Transverse colon (tissue), 4 donors: Measurements from ENCODE around the gene CDKN2AIP. TPM values are rescaled to one million over a fixed set of nuclear protein-coding genes. Genes with fewer than 3 reads are reported as not detected.

Source experiments
- DNase-seq: peaks from one replicate; pipeline ENCODE4 v3.0.0-alpha.2; 2019
- H3K27ac ChIP-seq, 4 donors: fragments of 200-600 bp; sonication (generic); 2 replicates each; pipeline ENCODE4 v1.5.1; 2016 to 2018; ENCODE audit warnings: inconsistent platforms in 4 of 4
- H3K27me3 ChIP-seq: fragments of 200-600 bp; sonication (generic); 2 replicates; pipeline ENCODE4 v1.5.1; 2017; ENCODE audit warnings: inconsistent platforms
- H3K36me3 ChIP-seq, 4 donors: fragments of 200-600 bp; sonication (generic); 2 replicates each; pipeline ENCODE4 v1.5.1; 2017 to 2019; ENCODE audit warnings: inconsistent platforms in 4 of 4
- H3K4me1 ChIP-seq, 4 donors: fragments of 200-600 bp; sonication (generic); 2 replicates each; pipeline ENCODE4 v1.5.1; 2017 to 2020; ENCODE audit warnings: inconsistent platforms in 4 of 4
- H3K4me3 ChIP-seq, 4 donors: fragments of 200-600 bp; sonication (generic); 1 replicate in 1 of 4; 2 replicates in 3 of 4; pipeline versions ENCODE4 v1.5.1 to v1.6.1; 2017 to 2019; ENCODE audit warnings: inconsistent platforms in 4 of 4
- H3K9me3 ChIP-seq, 2 donors: fragments of 200-600 bp; sonication (generic); 2 replicates each; pipeline ENCODE4 v1.5.1; 2017 to 2019; ENCODE audit warnings: inconsistent platforms in 2 of 2
- CTCF ChIP-seq, 5 experiments: fragments of 200-600 bp in 3 of 5; fragments of 450-650 bp in 2 of 5; sonication (generic) in 3 of 5; IDR thresholded peaks; 1 replicate in 2 of 5; 2 replicates in 3 of 5; pipeline ENCODE4 v1.5.1; 2016 to 2017; ENCODE audit warnings: antibody characterized with exemption in 5 of 5, inconsistent platforms in 3 of 5, mild to moderate bottlenecking in 2 of 5, moderate library complexity in 1 of 5
- EP300 ChIP-seq: sonication (generic); formaldehyde crosslinking; IDR thresholded peaks from one replicate; pipeline ENCODE4 v1.6.1; 2017; ENCODE audit warnings: antibody characterized with exemption, low read depth
- POLR2A ChIP-seq: fragments of 450-650 bp; IDR thresholded peaks from one replicate; pipeline ENCODE4 v1.6.1; 2016; ENCODE audit warnings: antibody characterized with exemption, mild to moderate bottlenecking, moderate library complexity
- POLR2AphosphoS5 ChIP-seq, 3 donors: sonication (generic); formaldehyde crosslinking; IDR thresholded peaks; one replicate each; pipeline ENCODE4 v1.6.1; 2016; ENCODE audit warnings: antibody characterized with exemption in 3 of 3
- WGBS, 2 donors: methylation state at CpG; one replicate each; pipeline ENCODE4 v1.1.5; 2018; ENCODE audit warnings: low coverage in 1 of 2; 5-methylcytosine and 5-hydroxymethylcytosine counted together
- in situ Hi-C, 4 donors: fragments of 200-750 bp; cut with MboI; loops; one replicate each; pipeline versions ENCODE4 v1.15.0 to v1.15.1; 2017; ENCODE audit warnings: low sequenced_read_pairs in 3 of 4, low pct_ligation_motif_present in 1 of 4, low pct_unique_long_range_greater_than_20kb in 1 of 4
- intact Hi-C: fragments of 100-400 bp; cut with DNase I; formaldehyde crosslinking; loops from one replicate; pipeline ENCODE4 v1.15.1; 2023; ENCODE audit warnings: low total_unique reads
- total RNA-seq, 4 donors: library from RNA; depleted of rRNA; stranded (reverse); fragments of >200 nt; gene quantifications; one replicate each; pipeline ENCODE4 v1.1.0, GENCODE V29; 2016

CDKN2AIP gene
- total RNA-seq, 4 donors from 2014 or later: 13.9 to 26.2 (median 24.7) TPM

- Histone ChIP-seq H3K27me3 (no peaks in the 10 kb centered on the region), H3K27ac (no peak overlapping the region), H3K4me1 (peaks cover 28 to 44% (median 30%) of the 10 kb centered on the region in 4 donors), H3K4me3 (no peak overlapping the region), H3K9me3 (no peaks in the 10 kb centered on the region), H3K36me3 (peaks cover 0 to 47% (median 11%) of the 10 kb centered on the region in 4 donors)
- intact Hi-C loops: no loop called here
- WGBS, 2 donors: 80 to 92% methylated on average over 5 of the region's 5 CpGs
- TF ChIP-seq EP300 (no peak), POLR2A (no peak), POLR2AphosphoS5 (IDR thresholded peaks at IDR 0.05) (no peak), CTCF (IDR thresholded peaks at IDR 0.05) (no peak)
- in situ Hi-C loops: no loop called here
- no peak for DNase-seq
Observed at GRCh38 chr4:183447646-183448045, 3.2 kb downstream of the CDKN2AIP start.

GRCh38 chr4:183448436-183448835, 4.0 kb downstream of the CDKN2AIP start:
- intact Hi-C loops (no loop called here), in situ Hi-C loops (no loop called here)
- no peak for TF ChIP-seq CTCF (IDR thresholded peaks at IDR 0.05)
- Histone ChIP-seq H3K27ac (no peak overlapping the region), H3K36me3 (peaks cover 0 to 47% (median 11%) of the 10 kb centered on the region in 4 donors), H3K4me3 (no peak overlapping the region), H3K9me3 (no peaks in the 10 kb centered on the region), H3K27me3 (no peaks in the 10 kb centered on the region), H3K4me1 (peaks cover 23 to 37% (median 27%) of the 10 kb centered on the region in 4 donors)
- DNase-seq: no peak
- WGBS, 2 donors: 78 to 89% methylated on average over 3 of the region's 3 CpGs

GRCh38 chr4:183449193-183449882, 4.9 kb downstream of the CDKN2AIP start:
- Histone ChIP-seq H3K27me3 (no peaks in the 10 kb centered on the region), H3K4me1 (peaks cover 22 to 35% (median 26%) of the 10 kb centered on the region in 4 donors), H3K9me3 (no peaks in the 10 kb centered on the region), H3K4me3 (no peak overlapping the region), H3K27ac (no peak overlapping the region), H3K36me3 (peaks cover 0 to 47% (median 11%) of the 10 kb centered on the region in 4 donors)
- intact Hi-C loops (no loop called here), in situ Hi-C loops (no loop called here)
- TF ChIP-seq CTCF (IDR thresholded peaks at IDR 0.05) (no peak), POLR2AphosphoS5 (IDR thresholded peaks at IDR 0.05) (no peak), POLR2A (no peak), EP300 (no peak)
- 85 to 91% methylated on average over 5 of the region's 5 CpGs for WGBS, 2 donors
- DNase-seq: no peak

GRCh38 chr4:183450108-183450507, 5.7 kb downstream of the CDKN2AIP start:
- in situ Hi-C loops (loop anchor here in 2 of 4 donors (25.0 kb wide), 2 partner anchors 212 to 712 kb away; partner anchors contain the start of genes RWDD4 (in 1 of the 2) and TRAPPC11 (in 1 of the 2)), intact Hi-C loops (loop anchor here (5.0 to 10.0 kb wide), 2 partner anchors 645 to 1022 kb away; partner anchors contain the start of gene IRF2)
- peaks cover 0 to 47% (median 11%) of the 10 kb centered on the region in 4 donors for H3K36me3 ChIP-seq
- no peak for DNase-seq
- TF ChIP-seq EP300: no peak
- TF ChIP-seq POLR2AphosphoS5 (IDR thresholded peaks at IDR 0.05): no peak
- no peak for TF ChIP-seq POLR2A
- TF ChIP-seq CTCF (IDR thresholded peaks at IDR 0.05): no peak
- no peak overlapping the region for H3K27ac ChIP-seq
- WGBS, 2 donors: 95 to 100% methylated on average over 1 of the region's 1 CpG
- no peaks in the 10 kb centered on the region for H3K9me3 ChIP-seq
- no peak overlapping the region for H3K4me3 ChIP-seq
- H3K27me3 ChIP-seq: no peaks in the 10 kb centered on the region
- H3K4me1 ChIP-seq: peaks cover 22 to 35% (median 26%) of the 10 kb centered on the region in 4 donors
